ENCODE data around the gene SHF.

DNA sequence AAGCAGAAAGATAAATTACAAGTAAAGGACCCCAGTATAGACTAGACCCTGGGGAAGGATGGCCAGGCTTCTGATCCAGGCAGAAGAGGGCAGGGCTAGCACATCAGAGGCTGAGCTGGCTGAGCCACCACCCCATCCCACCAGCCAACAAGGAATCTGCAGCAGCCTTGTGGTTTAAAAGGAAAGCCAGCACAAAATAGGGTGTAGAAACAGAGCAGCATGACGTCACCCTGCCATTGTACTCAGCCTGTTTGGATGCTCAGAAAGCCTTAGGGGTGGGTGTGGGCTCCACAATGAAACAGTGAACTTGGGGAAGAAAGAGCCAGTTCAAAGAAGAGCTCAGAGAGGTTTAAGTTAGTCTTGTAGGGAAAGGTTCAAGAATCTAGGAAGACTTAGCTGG, 29.8 kb downstream of the SHF start:
- TF ChIP-seq, protein P1, sequence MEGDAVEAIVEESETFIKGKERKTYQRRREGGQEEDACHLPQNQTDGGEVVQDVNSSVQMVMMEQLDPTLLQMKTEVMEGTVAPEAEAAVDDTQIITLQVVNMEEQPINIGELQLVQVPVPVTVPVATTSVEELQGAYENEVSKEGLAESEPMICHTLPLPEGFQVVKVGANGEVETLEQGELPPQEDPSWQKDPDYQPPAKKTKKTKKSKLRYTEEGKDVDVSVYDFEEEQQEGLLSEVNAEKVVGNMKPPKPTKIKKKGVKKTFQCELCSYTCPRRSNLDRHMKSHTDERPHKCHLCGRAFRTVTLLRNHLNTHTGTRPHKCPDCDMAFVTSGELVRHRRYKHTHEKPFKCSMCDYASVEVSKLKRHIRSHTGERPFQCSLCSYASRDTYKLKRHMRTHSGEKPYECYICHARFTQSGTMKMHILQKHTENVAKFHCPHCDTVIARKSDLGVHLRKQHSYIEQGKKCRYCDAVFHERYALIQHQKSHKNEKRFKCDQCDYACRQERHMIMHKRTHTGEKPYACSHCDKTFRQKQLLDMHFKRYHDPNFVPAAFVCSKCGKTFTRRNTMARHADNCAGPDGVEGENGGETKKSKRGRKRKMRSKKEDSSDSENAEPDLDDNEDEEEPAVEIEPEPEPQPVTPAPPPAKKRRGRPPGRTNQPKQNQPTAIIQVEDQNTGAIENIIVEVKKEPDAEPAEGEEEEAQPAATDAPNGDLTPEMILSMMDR (IDR thresholded peaks at IDR 0.05), result no peak
- no peak for TF ChIP-seq EZH2 (IDR thresholded peaks at IDR 0.05)
